ENCODE results near the gene ARRDC3. TPM values are rescaled to one million over a fixed set of nuclear protein-coding genes. Genes with fewer than 3 reads are reported as not detected.

Gene ARRDC3, protein sequence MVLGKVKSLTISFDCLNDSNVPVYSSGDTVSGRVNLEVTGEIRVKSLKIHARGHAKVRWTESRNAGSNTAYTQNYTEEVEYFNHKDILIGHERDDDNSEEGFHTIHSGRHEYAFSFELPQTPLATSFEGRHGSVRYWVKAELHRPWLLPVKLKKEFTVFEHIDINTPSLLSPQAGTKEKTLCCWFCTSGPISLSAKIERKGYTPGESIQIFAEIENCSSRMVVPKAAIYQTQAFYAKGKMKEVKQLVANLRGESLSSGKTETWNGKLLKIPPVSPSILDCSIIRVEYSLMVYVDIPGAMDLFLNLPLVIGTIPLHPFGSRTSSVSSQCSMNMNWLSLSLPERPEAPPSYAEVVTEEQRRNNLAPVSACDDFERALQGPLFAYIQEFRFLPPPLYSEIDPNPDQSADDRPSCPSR
- total RNA-seq = 63.0 and 102 TPM in 2 replicates

GRCh38 chr5:91383027-91383955, at the start of gene ARRDC3:
Gene ARRDC3, minus strand, starts transcription at chr5:91383317. Its CDS starts 225 bp downstream, at chr5:91383092.

